ENCODE measurements around the gene CKMT1B.
"Not testable (repeated sequence)": the region's sequence is repeated elsewhere in the genome, so short reads cannot be mapped to it uniquely, and the experiment has no call there.

The CKMT1B gene

GRCh38 chr15:43593328-43594190 lies at the start of gene CKMT1B:
TSS of gene CKMT1B (plus strand) at chr15:43594027. CDS start at chr15:43594219, 192 bp downstream.
- not testable (repeated sequence) for DNase-seq (ENCODE audit: extremely low read depth, low read depth)

GRCh38 chr15:43544266-43544665 lies 49.6 kb upstream of the CKMT1B start:
- DNase-seq (ENCODE audit: extremely low read depth, low read depth), result no peak
- no peak for TF ChIP-seq CTCF (IDR thresholded peaks at IDR 0.05; ENCODE audit: low read depth, low read length)

DNA sequence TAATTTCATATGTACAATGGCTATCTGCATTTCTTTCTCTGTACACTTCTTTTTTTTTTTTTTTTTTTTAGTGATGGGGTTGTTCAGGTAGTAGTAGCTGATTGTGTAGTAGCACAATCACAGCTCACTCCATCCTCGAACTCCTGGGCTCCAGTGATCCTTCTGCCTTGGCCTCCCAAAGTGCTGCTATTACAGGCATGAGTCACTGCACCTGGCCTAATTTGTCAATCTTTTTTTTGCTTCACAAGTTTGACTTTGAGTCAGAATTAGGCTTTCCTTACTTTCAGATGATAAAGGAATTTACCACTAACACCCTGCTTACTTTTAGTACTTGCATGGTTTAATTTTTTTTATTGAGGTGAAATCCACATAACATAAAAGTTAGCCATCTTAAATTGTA lies 48.4 kb upstream of the CKMT1B start:
- TF ChIP-seq CTCF (IDR thresholded peaks at IDR 0.05; ENCODE audit: low read depth, low read length), result no peak
- DNase-seq (ENCODE audit: extremely low read depth, low read depth), result no peak

GRCh38 chr15:43547539-43547938 lies 46.3 kb upstream of the CKMT1B start:
- DNase-seq (ENCODE audit: extremely low read depth, low read depth), result no peak
- no peak for TF ChIP-seq CTCF (IDR thresholded peaks at IDR 0.05; ENCODE audit: low read depth, low read length)

GRCh38 chr15:43550527-43551363 lies 43.1 kb upstream of the CKMT1B start:
- TF ChIP-seq CTCF (IDR thresholded peaks at IDR 0.05; ENCODE audit: low read depth, low read length), result no peak
- DNase-seq (ENCODE audit: extremely low read depth, low read depth), result peak; percentile 71

GRCh38 chr15:43552256-43552655 lies 41.6 kb upstream of the CKMT1B start:
- no peak for DNase-seq (ENCODE audit: extremely low read depth, low read depth)
- no peak for TF ChIP-seq CTCF (IDR thresholded peaks at IDR 0.05; ENCODE audit: low read depth, low read length)

- TF ChIP-seq CTCF (IDR thresholded peaks at IDR 0.05; ENCODE audit: low read depth, low read length), result no peak
- DNase-seq (ENCODE audit: extremely low read depth, low read depth), result no peak
Observed at GRCh38 chr15:43552986-43553385, 40.8 kb upstream of the CKMT1B start.

DNA sequence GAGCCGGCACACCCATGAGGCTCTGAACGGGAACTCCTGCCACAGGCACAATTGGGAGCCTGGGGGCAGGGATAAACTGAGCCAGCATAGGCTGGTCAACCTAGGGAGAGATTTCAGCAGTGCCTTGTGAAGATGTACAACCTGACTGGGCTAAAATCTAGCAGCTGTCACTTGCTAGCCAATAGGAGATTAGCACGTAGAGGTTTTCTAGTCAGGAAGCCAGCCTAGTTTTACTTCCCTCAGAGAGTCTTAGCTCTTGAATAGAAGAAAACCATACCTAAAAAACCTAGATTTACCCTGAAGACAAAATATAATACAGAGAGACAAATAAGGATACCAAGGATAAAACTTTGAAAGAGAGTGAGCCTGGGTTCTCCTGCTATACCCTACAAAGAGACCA lies 31.1 kb upstream of the CKMT1B start:
- not testable (repeated sequence) for DNase-seq (ENCODE audit: extremely low read depth, low read depth)

DNA sequence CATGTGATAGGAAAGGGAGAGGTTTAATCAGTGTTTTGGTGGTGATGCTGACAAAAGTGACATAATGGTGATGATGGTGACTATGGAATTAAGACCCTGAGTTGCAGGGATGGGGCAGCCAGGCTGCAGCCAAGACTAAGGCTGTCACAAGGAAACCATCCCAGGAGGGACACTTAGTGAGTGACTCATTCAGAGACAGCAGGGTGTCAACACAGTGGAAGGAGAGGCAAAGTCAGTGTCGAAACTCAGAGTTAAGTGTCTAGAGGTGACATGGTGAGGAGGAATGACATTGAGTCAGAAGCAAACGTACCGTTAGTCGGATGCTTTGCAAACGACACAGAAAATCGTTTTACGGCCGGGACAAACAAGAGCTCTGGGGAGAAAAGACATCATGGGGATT lies 30.0 kb upstream of the CKMT1B start:
- DNase-seq (ENCODE audit: extremely low read depth, low read depth), result not testable (repeated sequence)

- not testable (repeated sequence) for DNase-seq (ENCODE audit: extremely low read depth, low read depth)
Observed at GRCh38 chr15:43566615-43567014, 27.2 kb upstream of the CKMT1B start.

- DNase-seq (ENCODE audit: extremely low read depth, low read depth), result not testable (repeated sequence)
Observed at GRCh38 chr15:43574607-43575006, 19.2 kb upstream of the CKMT1B start.

DNA sequence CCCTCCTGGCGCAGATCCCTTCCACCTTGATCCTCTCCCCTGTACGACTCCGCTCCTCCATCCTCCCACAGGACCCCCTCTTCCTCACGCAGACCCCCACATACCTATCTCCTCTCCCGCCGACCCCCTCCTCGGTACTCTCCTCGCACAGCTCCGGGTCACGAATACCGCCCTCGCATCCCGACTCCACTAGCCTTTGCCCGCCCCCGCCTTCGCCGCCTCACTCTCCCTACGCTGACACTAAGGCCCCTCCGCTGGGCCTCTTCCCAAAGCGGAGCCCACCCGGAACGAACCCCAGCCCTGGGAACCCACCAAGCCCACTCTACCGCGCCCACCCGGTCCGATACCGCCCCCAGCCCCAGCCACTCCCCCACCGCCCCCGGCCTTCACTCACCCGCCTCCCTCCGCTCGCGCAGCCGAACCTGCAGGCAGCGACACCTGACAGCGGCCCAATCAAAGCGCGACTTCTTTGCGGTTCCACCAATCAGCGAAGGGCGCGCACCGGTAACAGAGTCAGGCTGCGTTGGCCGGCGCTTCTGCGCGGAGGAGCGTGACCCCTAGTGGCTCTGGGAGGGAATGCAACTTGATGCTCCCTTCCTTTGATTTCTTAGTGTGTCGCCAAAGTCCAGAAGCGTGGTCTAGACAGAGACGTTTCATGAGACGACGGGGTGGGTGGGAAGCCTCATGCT lies 3.9 kb upstream of the CKMT1B start, which contains the start of gene PPIP5K1:
TSS of gene PPIP5K1 (minus strand) at position 431 of the 689 bp plus-strand sequence. CDS start 5,704 bp downstream, outside the sequence.
- DNase-seq (ENCODE audit: extremely low read depth, low read depth), result not testable (repeated sequence)

Measured in AG09319 (cell line).